Omental fat pad (tissue), 4 donors: ENCODE data around the gene NRG4. TPM values are rescaled to one million over a fixed set of nuclear protein-coding genes. Genes with fewer than 3 reads are reported as not detected.
"Not testable (repeated sequence)": the region's sequence is repeated elsewhere in the genome, so short reads cannot be mapped to it uniquely, and the experiment has no call there.

Experiments used
- ATAC-seq: fragments of 150-250 bp; one replicate; pipeline ENCODE4 v1.9.1; 2016; ENCODE audit warnings: mild to moderate bottlenecking, moderate library complexity; ENCODE audit not compliant: low FRiP score
- DNase-seq: peaks from one replicate; pipeline ENCODE4 v3.0.0-alpha.2; 2019; ENCODE audit warnings: low spot score
- total RNA-seq, 4 donors: library from RNA; depleted of rRNA; stranded (reverse); fragments of >200 nt; gene quantifications; one replicate each; pipeline ENCODE4 v1.1.0, GENCODE V29; 2016
- TF ChIP-seq, protein P1 (sequence below), 3 donors: fragments of 450-650 bp; IDR thresholded peaks; one replicate each; pipeline ENCODE4 v1.5.1; 2016 to 2017; ENCODE audit warnings: antibody characterized with exemption in 3 of 3, mild to moderate bottlenecking in 3 of 3, moderate library complexity in 2 of 3

Gene NRG4
- total RNA-seq, 4 donors from 2014 or later: 1.1 to 7.5 (median 2.9) TPM; not detected in 1

DNA sequence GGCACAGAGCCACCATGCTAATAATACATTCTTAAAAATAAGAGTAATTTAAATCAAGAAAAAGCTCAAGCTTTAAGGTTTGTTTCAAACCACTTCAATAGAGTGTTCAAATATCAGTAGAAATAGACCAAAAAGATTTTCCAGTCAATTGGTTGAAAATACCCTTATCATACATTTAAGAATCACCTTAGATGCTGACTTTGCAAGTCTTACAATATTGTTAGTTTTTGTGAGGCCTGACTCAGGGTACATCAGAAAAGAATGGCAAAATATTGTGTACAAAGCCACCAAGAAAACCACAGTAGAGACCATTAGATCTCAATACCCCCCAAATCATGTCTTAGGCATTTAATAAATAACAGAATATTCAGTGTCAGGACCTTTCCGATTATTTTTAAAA lies 19.8 kb upstream of the NRG4 start:
- TF ChIP-seq, protein P1, sequence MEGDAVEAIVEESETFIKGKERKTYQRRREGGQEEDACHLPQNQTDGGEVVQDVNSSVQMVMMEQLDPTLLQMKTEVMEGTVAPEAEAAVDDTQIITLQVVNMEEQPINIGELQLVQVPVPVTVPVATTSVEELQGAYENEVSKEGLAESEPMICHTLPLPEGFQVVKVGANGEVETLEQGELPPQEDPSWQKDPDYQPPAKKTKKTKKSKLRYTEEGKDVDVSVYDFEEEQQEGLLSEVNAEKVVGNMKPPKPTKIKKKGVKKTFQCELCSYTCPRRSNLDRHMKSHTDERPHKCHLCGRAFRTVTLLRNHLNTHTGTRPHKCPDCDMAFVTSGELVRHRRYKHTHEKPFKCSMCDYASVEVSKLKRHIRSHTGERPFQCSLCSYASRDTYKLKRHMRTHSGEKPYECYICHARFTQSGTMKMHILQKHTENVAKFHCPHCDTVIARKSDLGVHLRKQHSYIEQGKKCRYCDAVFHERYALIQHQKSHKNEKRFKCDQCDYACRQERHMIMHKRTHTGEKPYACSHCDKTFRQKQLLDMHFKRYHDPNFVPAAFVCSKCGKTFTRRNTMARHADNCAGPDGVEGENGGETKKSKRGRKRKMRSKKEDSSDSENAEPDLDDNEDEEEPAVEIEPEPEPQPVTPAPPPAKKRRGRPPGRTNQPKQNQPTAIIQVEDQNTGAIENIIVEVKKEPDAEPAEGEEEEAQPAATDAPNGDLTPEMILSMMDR (IDR thresholded peaks at IDR 0.05): no peak
- ATAC-seq: no peak
- DNase-seq: no peak

DNA sequence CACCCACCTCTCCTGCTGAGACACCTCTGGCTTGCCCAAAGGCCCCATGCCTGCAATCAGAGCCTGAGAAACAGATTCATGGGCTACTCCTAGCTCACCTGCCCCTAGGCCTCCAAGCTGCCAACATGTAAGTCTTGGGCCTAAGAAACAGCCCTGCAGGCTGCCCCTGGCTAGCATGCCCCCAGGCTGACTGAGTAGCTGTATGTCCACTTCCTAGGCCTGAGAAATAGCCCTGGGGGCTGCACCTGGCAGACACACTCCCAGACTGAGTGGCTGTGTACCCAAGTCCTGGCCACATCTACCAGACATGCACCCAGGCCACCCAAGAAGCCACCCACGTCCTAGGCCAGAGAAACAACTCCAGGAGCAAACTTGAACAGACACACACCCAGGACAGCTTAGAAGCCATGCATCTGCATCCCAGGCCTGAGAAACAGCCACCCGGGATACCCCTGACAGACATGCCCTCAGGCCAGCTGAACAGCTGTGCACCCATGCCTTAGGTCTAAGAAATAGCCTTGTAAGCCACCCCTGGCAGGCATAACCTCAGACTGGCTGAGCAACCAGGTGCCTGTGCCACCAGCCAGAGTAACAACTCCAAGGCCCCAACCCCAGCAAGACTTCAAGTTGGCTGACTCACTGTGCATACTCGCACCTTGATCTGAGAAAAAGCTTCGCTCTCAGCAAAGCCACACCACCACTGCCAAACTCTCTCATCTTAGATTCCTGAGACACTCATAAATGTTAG lies 12.0 kb upstream of the NRG4 start:
- DNase-seq (no peak), ATAC-seq (no peak)
- TF ChIP-seq, protein P1 (IDR thresholded peaks at IDR 0.05): no peak

DNA sequence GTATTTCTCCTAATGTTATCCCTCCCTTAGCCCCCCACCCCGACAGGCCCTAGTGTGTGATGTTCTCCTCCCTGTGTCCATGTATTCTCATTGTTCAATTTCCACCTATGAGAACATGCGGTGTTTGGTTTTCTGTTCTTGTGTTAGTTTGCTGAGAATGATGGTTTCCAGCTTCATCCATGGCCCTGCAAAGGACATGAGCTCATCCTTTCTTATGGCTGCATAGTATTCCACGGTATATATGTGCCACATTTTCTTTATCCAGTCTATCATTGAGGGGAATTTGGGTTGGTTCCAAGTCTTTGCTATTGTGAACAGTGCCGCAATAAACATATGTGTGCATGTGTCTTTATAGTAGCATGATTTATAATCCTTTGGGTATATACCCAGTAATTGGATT lies 1.2 kb upstream of the NRG4 start:
- not testable (repeated sequence) for ATAC-seq, DNase-seq

DNA sequence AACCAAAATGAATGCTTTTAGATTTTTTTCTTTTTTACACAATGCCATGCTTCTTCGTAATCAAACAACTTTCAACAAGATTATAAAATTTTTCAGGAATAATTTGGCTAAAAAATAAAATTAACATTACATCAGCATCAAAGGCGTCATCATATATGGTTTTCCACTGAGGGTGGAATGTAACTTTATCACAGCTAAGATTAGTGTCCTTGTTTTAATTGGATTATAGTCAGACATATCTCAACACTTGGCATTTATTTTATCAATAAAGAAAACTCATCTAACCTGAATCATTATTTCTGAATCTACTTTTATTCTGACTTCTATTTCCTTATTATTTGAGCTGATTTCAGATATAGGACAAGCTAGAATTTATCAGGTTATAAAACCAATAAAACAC lies 1.6 kb downstream of the NRG4 start:
- DNase-seq (no peak), ATAC-seq (no peak)
- TF ChIP-seq, protein P1 (IDR thresholded peaks at IDR 0.05): no peak

DNA sequence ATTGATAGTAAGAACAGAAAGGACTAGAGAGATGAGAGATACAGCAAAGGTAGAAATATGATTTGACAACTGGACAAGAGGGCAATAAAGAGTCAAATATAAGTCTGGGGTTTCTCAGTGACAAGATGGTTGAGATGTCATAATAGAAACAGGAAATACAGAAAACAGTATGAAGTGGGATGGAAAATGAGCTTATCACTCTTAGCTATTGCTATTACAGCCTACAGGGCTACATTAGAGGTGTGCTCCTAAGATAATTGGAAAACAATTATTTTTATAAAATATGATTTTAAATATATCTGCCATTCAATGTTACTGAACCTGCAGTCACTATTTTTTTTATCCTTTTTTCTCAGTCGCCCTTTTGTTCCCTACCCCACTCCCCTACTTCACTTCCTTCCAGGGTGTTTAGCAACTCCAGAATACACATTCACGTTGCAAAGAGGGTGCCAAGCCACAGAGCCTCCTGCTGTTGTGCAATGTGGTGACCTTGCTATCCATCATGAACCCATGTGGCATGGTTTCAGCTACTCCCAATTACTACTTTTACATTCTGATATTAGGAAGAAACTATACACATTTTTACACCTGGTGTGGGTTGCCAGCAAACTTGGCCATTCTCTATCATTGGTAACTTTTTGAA lies 6.0 kb downstream of the NRG4 start:
- TF ChIP-seq, protein P1 (IDR thresholded peaks at IDR 0.05): no peak
- no peak for ATAC-seq
- no peak for DNase-seq

DNA sequence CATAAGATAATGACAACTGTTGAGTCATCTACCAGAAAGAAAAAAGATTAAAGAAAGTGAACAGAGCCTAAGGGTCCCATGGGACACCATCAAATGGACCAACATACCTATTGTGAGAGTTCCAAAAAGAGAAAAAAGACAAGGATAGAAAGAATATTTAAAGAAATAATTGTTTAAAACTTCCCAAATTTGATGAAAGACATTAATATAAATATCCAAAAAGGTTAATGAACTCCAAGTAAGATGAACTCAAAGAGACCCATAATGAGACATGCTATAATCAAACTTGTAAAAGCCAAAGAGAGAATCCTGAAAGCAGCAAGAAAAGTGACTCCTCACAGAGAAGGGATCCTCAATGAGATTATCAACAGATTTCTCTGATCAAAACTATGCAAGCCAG lies 8.9 kb downstream of the NRG4 start:
- DNase-seq: no peak
- TF ChIP-seq, protein P1 (IDR thresholded peaks at IDR 0.05): no peak
- ATAC-seq: no peak

DNA sequence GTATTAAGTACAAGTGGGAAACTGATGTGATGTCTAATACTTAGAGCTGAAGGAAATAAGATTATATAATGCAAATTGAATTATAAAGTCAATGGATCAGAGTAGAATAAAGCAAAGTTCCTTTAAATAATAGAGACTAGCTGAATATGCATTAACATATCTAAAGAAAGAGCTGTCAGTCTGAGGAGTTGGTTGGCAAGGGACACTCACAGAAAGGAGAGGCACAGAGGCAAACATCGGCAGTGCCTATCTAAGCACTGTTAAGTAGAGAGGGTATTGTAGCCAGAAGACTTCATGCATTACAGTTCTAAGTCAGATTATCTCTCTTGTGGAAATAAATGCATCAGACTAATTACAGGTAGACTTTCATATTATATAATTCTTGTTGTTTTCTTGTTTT lies 16.6 kb downstream of the NRG4 start:
- DNase-seq (no peak), ATAC-seq (no peak)

More for the DNA sequence above, 16.6 kb downstream of the NRG4 start:
- TF ChIP-seq, protein P1 (IDR thresholded peaks at IDR 0.05): no peak
